Measurements from ENCODE around the gene TOM1. TPM values are rescaled to one million over a fixed set of nuclear protein-coding genes. Genes with fewer than 3 reads are reported as not detected.

The TOM1 gene
- total and polyA plus RNA-seq, 2 of the 13 experiments (the other 11 are each of a cell fraction or from before 2014, with no cell fraction given), result 30.8 to 87.3 TPM

- TF ChIP-seq BCL3 (CRISPR knock-in tag; IDR thresholded peaks at IDR 0.05) (peak; percentile 40; the same call in 1 of the 2 replicates), ZNF563 (CRISPR knock-in tag; IDR thresholded peaks at IDR 0.05) (peak; percentile 78; the same call in 1 of the 2 replicates), TFE3 (CRISPR knock-in tag; IDR thresholded peaks at IDR 0.05) (peak; percentile 95), U2AF1 (optimal IDR thresholded peaks at IDR 0.05; ENCODE audit: low read depth, low read length) (no peak), ZNF138 (CRISPR knock-in tag; IDR thresholded peaks at IDR 0.05; ENCODE audit: low read depth) (no peak), TCF12 (IDR thresholded peaks at IDR 0.05) (no peak), TCF12 (CRISPR knock-in tag; IDR thresholded peaks at IDR 0.05) (0 out of 2 replicates have a peak, but pooled peaks have one; percentile 68), PRDM15 (CRISPR knock-in tag; IDR thresholded peaks at IDR 0.05) (no peak), HNRNPK (IDR thresholded peaks at IDR 0.05; ENCODE audit: low read depth, low read length, poor library complexity, severe bottlenecking) (peak; percentile 94), PHB2 (IDR thresholded peaks at IDR 0.05; ENCODE audit: partially characterized antibody) (no peak), FOXO1 (CRISPR knock-in tag; IDR thresholded peaks at IDR 0.05) (peak; percentile 77), ZNF33A (CRISPR knock-in tag; IDR thresholded peaks at IDR 0.05; ENCODE audit: borderline replicate concordance) (no peak), ZBTB25 (CRISPR knock-in tag; IDR thresholded peaks at IDR 0.05) (0 out of 2 replicates have a peak, but pooled peaks have one; percentile 61), ELF3 (CRISPR knock-in tag; IDR thresholded peaks at IDR 0.05) (peak; percentile 71; the same call in 1 of the 2 replicates), ZNF331 (CRISPR knock-in tag; IDR thresholded peaks at IDR 0.05) (peak; percentile 79), ZNF614 (CRISPR knock-in tag; IDR thresholded peaks at IDR 0.05; ENCODE audit: borderline replicate concordance) (no peak; the same call in 1 of the 2 replicates), WIZ (CRISPR knock-in tag; IDR thresholded peaks at IDR 0.05) (no peak), ZBTB43 (CRISPR knock-in tag; conservative IDR thresholded peaks at IDR 0.05) (peak; percentile 65; the same call in 1 of the 2 replicates)
Observed at GRCh38 chr22:35380537-35381423, 81.1 kb downstream of the TOM1 start, which contains the start of gene HMOX1 (continued).
